ENCODE data around the gene POTEB3. TPM values are rescaled to one million over a fixed set of nuclear protein-coding genes. Genes with fewer than 3 reads are reported as not detected.
"Not testable (repeated sequence)": the region's sequence is repeated elsewhere in the genome, so short reads cannot be mapped to it uniquely, and the experiment has no call there.

POTEB3 gene
- total RNA-seq (not detected), total RNA-seq (0 to 0.07 (median 0) reads per million in 29 experiments)
- total RNA-seq (2013), result not detected

DNA sequence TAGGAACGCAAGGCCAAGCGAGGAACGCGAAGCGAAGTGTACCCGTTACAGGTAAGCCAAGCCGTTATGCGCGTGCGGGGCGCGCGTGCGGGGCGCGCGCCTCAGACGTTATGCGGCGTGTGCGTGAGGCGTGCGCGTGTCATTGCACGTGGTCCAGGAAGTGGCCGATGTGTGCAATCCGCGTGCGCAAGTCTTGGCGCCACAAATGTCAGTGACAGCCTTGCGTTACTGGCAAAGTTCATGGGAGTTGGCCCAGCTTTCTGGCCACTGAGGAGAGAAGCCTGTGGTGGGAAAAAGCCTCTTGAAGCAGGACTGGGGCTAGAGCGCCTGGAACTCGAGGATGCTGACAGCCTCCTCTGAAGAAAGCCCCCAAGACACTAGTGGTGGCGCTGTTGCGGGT lies at the start of gene POTEB3:
TSS of gene POTEB3 (minus strand) at position 101 of the 400 bp plus-strand sequence. CDS start 488 bp downstream, outside the sequence.
- ATAC-seq (replicated peaks in 1 of 4); CTCF ChIA-PET: not testable (repeated sequence)

GRCh38 chr15:21453683-21454082 lies 13.4 kb upstream of the POTEB3 start:
- H3K4me1 Mint-ChIP-seq; H3K4me1 ChIP-seq (ENCODE audit: control insufficient read depth in 1 of 2, extremely low read depth in 1 of 2, insufficient read depth in 2 of 2, low read length in 2 of 2); H3K27me3 Mint-ChIP-seq; ATAC-seq (replicated peaks in 1 of 4); H3K27ac Mint-ChIP-seq; H3K4me3 ChIP-seq (ENCODE audit: control insufficient read depth in 1 of 2, extremely low read depth in 1 of 2, low read length in 1 of 2); H3K27me3 ChIP-seq (replicated peaks in 1 of 2; ENCODE audit: control insufficient read depth in 2 of 2, extremely low read depth in 1 of 2, insufficient read depth in 2 of 2, low read length in 1 of 2); H3K36me3 Mint-ChIP-seq; H3K9me3 Mint-ChIP-seq; DNase-seq; H3K9me3 ChIP-seq; H3K4me3 Mint-ChIP-seq; POLR2A ChIA-PET; CTCF ChIA-PET; H3K36me3 ChIP-seq (ENCODE audit: control insufficient read depth in 2 of 2, extremely low read depth in 1 of 2, insufficient read depth in 1 of 2, low read length in 1 of 2); H3K27ac ChIP-seq (ENCODE audit: low read length): not testable (repeated sequence)
- no CpG with 5 or more reads among the region's 6 CpGs for WGBS (ENCODE audit: insufficient coverage)

More for the DNA sequence above, at the start of gene POTEB3:
- H3K9me3 ChIP-seq; H3K4me1 ChIP-seq (ENCODE audit: control insufficient read depth in 1 of 2, extremely low read depth in 1 of 2, insufficient read depth in 2 of 2, low read length in 2 of 2); H3K4me3 ChIP-seq (ENCODE audit: control insufficient read depth in 1 of 2, extremely low read depth in 1 of 2, low read length in 1 of 2); DNase-seq; H3K36me3 Mint-ChIP-seq; H3K27ac Mint-ChIP-seq; H3K27me3 ChIP-seq (replicated peaks in 1 of 2; ENCODE audit: control insufficient read depth in 2 of 2, extremely low read depth in 1 of 2, insufficient read depth in 2 of 2, low read length in 1 of 2); H3K4me1 Mint-ChIP-seq; POLR2A ChIA-PET; H3K27ac ChIP-seq (ENCODE audit: low read length); H3K27me3 Mint-ChIP-seq; H3K9me3 Mint-ChIP-seq; H3K4me3 Mint-ChIP-seq; H3K36me3 ChIP-seq (ENCODE audit: control insufficient read depth in 2 of 2, extremely low read depth in 1 of 2, insufficient read depth in 1 of 2, low read length in 1 of 2): not testable (repeated sequence)
- no CpG with 5 or more reads among the region's 35 CpGs for WGBS (ENCODE audit: insufficient coverage)

DNA sequence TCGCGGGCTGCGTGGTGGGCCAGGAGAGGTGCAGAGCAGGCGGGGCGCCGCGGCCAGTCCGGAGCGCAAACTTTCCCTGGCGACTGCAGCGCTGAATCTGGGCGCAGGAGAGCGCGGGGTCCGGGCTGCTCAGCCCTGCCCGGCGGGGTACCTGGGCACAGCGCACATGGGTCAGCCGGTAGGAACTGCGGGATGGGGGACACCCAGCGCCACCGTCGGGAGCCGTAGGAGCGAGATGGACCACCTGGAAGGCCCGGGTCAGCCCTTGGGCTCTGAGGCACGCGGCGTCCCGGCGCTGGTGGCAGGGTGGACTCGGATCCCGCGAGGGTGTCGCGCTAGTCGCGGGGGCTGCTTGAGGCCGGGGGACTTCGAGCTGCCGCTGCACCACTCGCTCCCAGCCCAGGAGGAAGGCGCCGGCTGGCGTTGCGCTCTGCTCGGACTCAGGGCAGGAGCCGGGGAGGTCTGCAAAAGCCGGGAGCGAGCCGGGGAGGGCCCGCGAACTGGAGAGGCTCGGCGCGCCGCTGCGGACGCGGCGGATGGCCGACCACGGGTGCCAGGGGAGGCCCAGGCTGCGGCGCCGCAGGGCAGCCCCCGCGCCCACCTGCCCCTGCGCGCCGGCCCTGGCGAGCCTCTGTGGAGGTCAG lies 11.7 kb upstream of the POTEB3 start:
- DNase-seq; H3K4me3 ChIP-seq (ENCODE audit: control insufficient read depth in 1 of 2, extremely low read depth in 1 of 2, low read length in 1 of 2); H3K27me3 ChIP-seq (replicated peaks in 1 of 2; ENCODE audit: control insufficient read depth in 2 of 2, extremely low read depth in 1 of 2, insufficient read depth in 2 of 2, low read length in 1 of 2); H3K27ac Mint-ChIP-seq; H3K4me1 ChIP-seq (ENCODE audit: control insufficient read depth in 1 of 2, extremely low read depth in 1 of 2, insufficient read depth in 2 of 2, low read length in 2 of 2); H3K9me3 Mint-ChIP-seq; H3K27me3 Mint-ChIP-seq; H3K36me3 Mint-ChIP-seq; ATAC-seq (replicated peaks in 1 of 4); POLR2A ChIA-PET; CTCF ChIA-PET; H3K27ac ChIP-seq (ENCODE audit: low read length); H3K9me3 ChIP-seq; H3K36me3 ChIP-seq (ENCODE audit: control insufficient read depth in 2 of 2, extremely low read depth in 1 of 2, insufficient read depth in 1 of 2, low read length in 1 of 2); H3K4me1 Mint-ChIP-seq; H3K4me3 Mint-ChIP-seq: not testable (repeated sequence)
- no CpG with 5 or more reads among the region's 72 CpGs for WGBS (ENCODE audit: insufficient coverage)

GRCh38 chr15:21451487-21451886 lies 11.2 kb upstream of the POTEB3 start:
- H3K9me3 Mint-ChIP-seq; H3K27me3 Mint-ChIP-seq; ATAC-seq (replicated peaks in 1 of 4); H3K4me1 ChIP-seq (ENCODE audit: control insufficient read depth in 1 of 2, extremely low read depth in 1 of 2, insufficient read depth in 2 of 2, low read length in 2 of 2); H3K36me3 ChIP-seq (ENCODE audit: control insufficient read depth in 2 of 2, extremely low read depth in 1 of 2, insufficient read depth in 1 of 2, low read length in 1 of 2); DNase-seq; H3K9me3 ChIP-seq; H3K27ac ChIP-seq (ENCODE audit: low read length); H3K27me3 ChIP-seq (replicated peaks in 1 of 2; ENCODE audit: control insufficient read depth in 2 of 2, extremely low read depth in 1 of 2, insufficient read depth in 2 of 2, low read length in 1 of 2); CTCF ChIA-PET; H3K4me3 Mint-ChIP-seq; H3K4me3 ChIP-seq (ENCODE audit: control insufficient read depth in 1 of 2, extremely low read depth in 1 of 2, low read length in 1 of 2); POLR2A ChIA-PET; H3K27ac Mint-ChIP-seq; H3K4me1 Mint-ChIP-seq; H3K36me3 Mint-ChIP-seq: not testable (repeated sequence)
- no CpG with 5 or more reads among the region's 41 CpGs for WGBS (ENCODE audit: insufficient coverage)

DNA sequence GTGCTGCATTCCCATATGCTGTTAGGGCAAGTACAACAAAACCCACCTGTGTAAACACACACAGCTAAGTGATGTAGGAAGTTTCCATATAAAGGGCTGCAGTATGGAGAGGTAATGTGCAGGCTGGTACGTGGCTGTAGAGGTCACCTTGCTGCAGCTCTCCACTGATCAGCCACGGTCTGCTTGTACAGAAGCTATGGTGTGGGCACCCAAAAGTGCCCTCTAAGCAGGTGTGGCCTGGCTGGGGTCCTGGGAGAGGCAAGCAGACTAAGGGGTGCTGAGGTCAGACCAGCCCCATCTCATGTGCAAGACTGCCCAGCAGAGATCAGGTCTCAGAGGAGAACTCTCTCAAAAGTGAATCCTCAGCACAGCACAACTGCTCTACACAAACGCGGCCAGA lies 32.9 kb downstream of the POTEB3 start:
- CTCF ChIA-PET; H3K4me3 ChIP-seq (ENCODE audit: control insufficient read depth in 1 of 2, extremely low read depth in 1 of 2, low read length in 1 of 2); H3K36me3 ChIP-seq (ENCODE audit: control insufficient read depth in 2 of 2, extremely low read depth in 1 of 2, insufficient read depth in 1 of 2, low read length in 1 of 2); H3K4me1 ChIP-seq (ENCODE audit: control insufficient read depth in 1 of 2, extremely low read depth in 1 of 2, insufficient read depth in 2 of 2, low read length in 2 of 2); DNase-seq; H3K27ac Mint-ChIP-seq; H3K27ac ChIP-seq (ENCODE audit: low read length); H3K4me1 Mint-ChIP-seq; H3K27me3 Mint-ChIP-seq; ATAC-seq (replicated peaks in 1 of 4); H3K36me3 Mint-ChIP-seq; POLR2A ChIA-PET; H3K9me3 Mint-ChIP-seq; H3K4me3 Mint-ChIP-seq; H3K9me3 ChIP-seq; H3K27me3 ChIP-seq (replicated peaks in 1 of 2; ENCODE audit: control insufficient read depth in 2 of 2, extremely low read depth in 1 of 2, insufficient read depth in 2 of 2, low read length in 1 of 2): not testable (repeated sequence)
- WGBS (ENCODE audit: insufficient coverage), result no CpG with 5 or more reads among the region's 4 CpGs

GRCh38 chr15:21401531-21401930 lies 38.8 kb downstream of the POTEB3 start:
- H3K36me3 Mint-ChIP-seq; H3K9me3 ChIP-seq; H3K27ac ChIP-seq (ENCODE audit: low read length); H3K4me1 Mint-ChIP-seq; ATAC-seq (replicated peaks in 1 of 4); H3K4me3 ChIP-seq (ENCODE audit: control insufficient read depth in 1 of 2, extremely low read depth in 1 of 2, low read length in 1 of 2); H3K27me3 Mint-ChIP-seq; POLR2A ChIA-PET; DNase-seq; H3K36me3 ChIP-seq (ENCODE audit: control insufficient read depth in 2 of 2, extremely low read depth in 1 of 2, insufficient read depth in 1 of 2, low read length in 1 of 2); H3K9me3 Mint-ChIP-seq; H3K27me3 ChIP-seq (replicated peaks in 1 of 2; ENCODE audit: control insufficient read depth in 2 of 2, extremely low read depth in 1 of 2, insufficient read depth in 2 of 2, low read length in 1 of 2); H3K4me3 Mint-ChIP-seq; H3K27ac Mint-ChIP-seq; CTCF ChIA-PET; H3K4me1 ChIP-seq (ENCODE audit: control insufficient read depth in 1 of 2, extremely low read depth in 1 of 2, insufficient read depth in 2 of 2, low read length in 2 of 2): not testable (repeated sequence)
- no CpG with 5 or more reads among the region's 4 CpGs for WGBS (ENCODE audit: insufficient coverage)

- H3K36me3 Mint-ChIP-seq; H3K9me3 Mint-ChIP-seq; H3K4me1 ChIP-seq (ENCODE audit: control insufficient read depth in 1 of 2, extremely low read depth in 1 of 2, insufficient read depth in 2 of 2, low read length in 2 of 2); CTCF ChIA-PET; H3K27ac ChIP-seq (ENCODE audit: low read length); H3K36me3 ChIP-seq (ENCODE audit: control insufficient read depth in 2 of 2, extremely low read depth in 1 of 2, insufficient read depth in 1 of 2, low read length in 1 of 2); H3K27me3 Mint-ChIP-seq; H3K4me3 Mint-ChIP-seq; H3K4me1 Mint-ChIP-seq; DNase-seq; H3K9me3 ChIP-seq; H3K27ac Mint-ChIP-seq; H3K4me3 ChIP-seq (ENCODE audit: control insufficient read depth in 1 of 2, extremely low read depth in 1 of 2, low read length in 1 of 2); H3K27me3 ChIP-seq (replicated peaks in 1 of 2; ENCODE audit: control insufficient read depth in 2 of 2, extremely low read depth in 1 of 2, insufficient read depth in 2 of 2, low read length in 1 of 2); POLR2A ChIA-PET; ATAC-seq (replicated peaks in 1 of 4): not testable (repeated sequence)
- no CpG with 5 or more reads among the region's 4 CpGs for WGBS (ENCODE audit: insufficient coverage)
Observed at GRCh38 chr15:21399111-21399510, 41.2 kb downstream of the POTEB3 start.

All from T-cell (primary cell).